Measurements from ENCODE around the gene STOML2.

The STOML2 gene

GRCh38 chr9:35051069-35051967 is 51.6 kb downstream of the STOML2 start:
- no peaks in the 10 kb centered on the region for H3K9me3 Mint-ChIP-seq

More at GRCh38 chr9:35051069-35051967, 51.6 kb downstream of the STOML2 start:
- Mint-ChIP-seq H3K27ac (no peak overlapping the region), H3K4me3 (no peak overlapping the region), H3K27me3 (ENCODE audit: low read depth) (no peaks in the 10 kb centered on the region), H3K36me3 (ENCODE audit: low read depth) (peaks cover 38% of the 10 kb centered on the region), H3K4me1 (ENCODE audit: low read depth) (no peaks in the 10 kb centered on the region)
- DNase-seq (ENCODE audit: low spot score): no peak

Data from T-helper 2 cell treated with Interferon-gamma antibody and Interleukin-4, amounts not matched to agents 5 μg/mL and 100 μg/mL, for 36 hours (primary cell).